MM.1S (cell line): ENCODE measurements around the gene SH3BP2.

Experiments used
- DNase-seq: peaks from one replicate; pipeline ENCODE4 v3.0.0-alpha.2; 2015
- H2AFZ ChIP-seq: fragments of 300-600 bp; sonication (generic); 2 replicates; pipeline ENCODE4 v1.6.0; 2016; ENCODE audit warnings: antibody characterized with exemption, low read length
- H3F3A ChIP-seq: fragments of 300-600 bp; sonication (generic); 2 replicates; pipeline ENCODE4 v1.6.1; 2016; ENCODE audit warnings: mild to moderate bottlenecking, antibody characterized with exemption, low read length, moderate library complexity, mixed read lengths; ENCODE audit not compliant: insufficient read depth
- H3K27ac ChIP-seq: fragments of 300-600 bp; sonication (generic); 2 replicates; pipeline ENCODE4 v1.5.1; 2016; ENCODE audit warnings: mild to moderate bottlenecking, low read length
- H3K27me3 ChIP-seq: fragments of 300-600 bp; sonication (generic); replicated peaks from 2 replicates; pipeline ENCODE4 v1.6.0; 2016; ENCODE audit warnings: low read length; ENCODE audit not compliant: insufficient read depth
- H3K36me3 ChIP-seq: fragments of 300-600 bp; sonication (generic); replicated peaks from 2 replicates; pipeline ENCODE4 v1.6.1; 2016; ENCODE audit warnings: mild to moderate bottlenecking, low read length, mixed read lengths; ENCODE audit not compliant: insufficient read depth
- H3K4me1 ChIP-seq: fragments of 300-600 bp; sonication (generic); 2 replicates; pipeline ENCODE4 v1.6.1; 2016; ENCODE audit warnings: low read length, mixed read lengths
- H3K4me2 ChIP-seq: fragments of 300-600 bp; sonication (generic); 2 replicates; pipeline ENCODE4 v1.6.0; 2016; ENCODE audit warnings: low read depth, low read length
- H3K4me3 ChIP-seq: fragments of 300-600 bp; sonication (generic); 2 replicates; pipeline ENCODE4 v1.5.1; 2016; ENCODE audit warnings: low read length, mixed read lengths
- H3K79me2 ChIP-seq: fragments of 300-600 bp; sonication (generic); 2 replicates; pipeline ENCODE4 v1.6.1; 2016; ENCODE audit warnings: mixed run types, low read length, mixed read lengths
- H3K9ac ChIP-seq: fragments of 300-600 bp; sonication (generic); 2 replicates; pipeline ENCODE4 v1.6.1; 2016; ENCODE audit warnings: low read length, mixed read lengths
- H3K9me2 ChIP-seq: fragments of 300-600 bp; sonication (generic); replicated peaks from 2 replicates; pipeline ENCODE4 v1.6.1; 2016; ENCODE audit warnings: mild to moderate bottlenecking, low read length, mixed read lengths; ENCODE audit not compliant: insufficient read depth
- H3K9me3 ChIP-seq: fragments of 300-600 bp; sonication (generic); replicated peaks from 2 replicates; pipeline ENCODE4 v1.6.1; 2016; ENCODE audit warnings: mild to moderate bottlenecking, low read length, mixed read lengths; ENCODE audit not compliant: insufficient read depth
- H4K20me1 ChIP-seq: fragments of 300-600 bp; sonication (generic); 2 replicates; pipeline ENCODE4 v1.6.1; 2016; ENCODE audit warnings: mild to moderate bottlenecking, low read length, moderate library complexity, mixed read lengths; ENCODE audit not compliant: insufficient read depth
- EZH2 ChIP-seq: fragments of 300-600 bp; sonication (generic); optimal IDR thresholded peaks from 2 replicates; pipeline ENCODE3; 2017; ENCODE audit warnings: low read depth, mild to moderate bottlenecking, antibody characterized with exemption, low read length, mixed read lengths
- EZH2phosphoT487 ChIP-seq: fragments of 300-600 bp; sonication (generic); IDR thresholded peaks from 2 replicates; pipeline ENCODE4 v1.6.1; 2018; ENCODE audit warnings: antibody characterized with exemption, low read length
- TF ChIP-seq, protein P1 (sequence below): fragments of 300-600 bp; sonication (generic); IDR thresholded peaks from 2 replicates; pipeline ENCODE4 v1.5.1; 2016; ENCODE audit warnings: antibody characterized with exemption, low read length, mixed read lengths

Gene SH3BP2

DNA sequence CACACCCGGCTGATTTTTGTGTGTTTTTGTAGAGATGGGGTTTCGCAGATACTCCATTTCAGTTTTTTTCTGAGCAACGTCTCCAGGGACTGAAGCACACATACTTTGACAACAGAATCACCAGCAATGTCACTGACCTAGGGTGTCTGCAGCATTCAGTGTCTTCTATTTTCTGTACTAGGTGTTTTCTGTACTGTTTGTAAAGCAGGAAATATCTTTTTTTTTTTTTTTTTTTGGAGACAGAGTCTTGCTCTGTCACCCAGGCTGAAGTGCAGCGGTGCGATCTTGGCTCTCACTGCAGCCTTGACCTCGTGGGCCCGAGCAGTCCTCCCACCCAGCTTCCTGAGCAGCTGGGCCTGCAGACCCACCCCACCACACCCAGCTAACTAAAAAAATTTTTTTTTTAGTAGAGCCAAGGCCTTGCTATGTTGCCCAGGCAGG lies 59.6 kb downstream of the SH3BP2 start:
- H3K4me2 ChIP-seq = no peak overlapping the region
- no peak overlapping the region for H3K4me3 ChIP-seq
- DNase-seq = no peak

GRCh38 chr4:2855584-2855983 lies 62.7 kb downstream of the SH3BP2 start:
- Histone ChIP-seq H3K9ac (no peak overlapping the region), H3K79me2 (peaks cover 94% of the 10 kb centered on the region), H3K36me3 (peaks cover 3% of the 10 kb centered on the region; the same call in 1 of the 2 replicates), H3K4me3 (no peak overlapping the region), H2AFZ (no peak overlapping the region), H3K9me2 (no peaks in the 10 kb centered on the region), H3K27ac (no peak overlapping the region), H3K4me2 (no peak overlapping the region), H4K20me1 (peaks cover 13% of the 10 kb centered on the region; the same call in 1 of the 2 replicates), H3F3A (peaks cover 3% of the 10 kb centered on the region; the same call in 1 of the 2 replicates), H3K9me3 (no peaks in the 10 kb centered on the region), H3K27me3 (no peaks in the 10 kb centered on the region), H3K4me1 (peaks cover 4% of the 10 kb centered on the region; the same call in 1 of the 2 replicates)
- no peak for TF ChIP-seq EZH2phosphoT487
- TF ChIP-seq, protein P1, sequence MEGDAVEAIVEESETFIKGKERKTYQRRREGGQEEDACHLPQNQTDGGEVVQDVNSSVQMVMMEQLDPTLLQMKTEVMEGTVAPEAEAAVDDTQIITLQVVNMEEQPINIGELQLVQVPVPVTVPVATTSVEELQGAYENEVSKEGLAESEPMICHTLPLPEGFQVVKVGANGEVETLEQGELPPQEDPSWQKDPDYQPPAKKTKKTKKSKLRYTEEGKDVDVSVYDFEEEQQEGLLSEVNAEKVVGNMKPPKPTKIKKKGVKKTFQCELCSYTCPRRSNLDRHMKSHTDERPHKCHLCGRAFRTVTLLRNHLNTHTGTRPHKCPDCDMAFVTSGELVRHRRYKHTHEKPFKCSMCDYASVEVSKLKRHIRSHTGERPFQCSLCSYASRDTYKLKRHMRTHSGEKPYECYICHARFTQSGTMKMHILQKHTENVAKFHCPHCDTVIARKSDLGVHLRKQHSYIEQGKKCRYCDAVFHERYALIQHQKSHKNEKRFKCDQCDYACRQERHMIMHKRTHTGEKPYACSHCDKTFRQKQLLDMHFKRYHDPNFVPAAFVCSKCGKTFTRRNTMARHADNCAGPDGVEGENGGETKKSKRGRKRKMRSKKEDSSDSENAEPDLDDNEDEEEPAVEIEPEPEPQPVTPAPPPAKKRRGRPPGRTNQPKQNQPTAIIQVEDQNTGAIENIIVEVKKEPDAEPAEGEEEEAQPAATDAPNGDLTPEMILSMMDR = no peak
- TF ChIP-seq EZH2 = no peak
- DNase-seq = no peak

More for the DNA sequence above, 59.6 kb downstream of the SH3BP2 start:
- Histone ChIP-seq H2AFZ (no peak overlapping the region), H3F3A (no peaks in the 10 kb centered on the region), H3K27ac (no peak overlapping the region), H3K36me3 (no peaks in the 10 kb centered on the region), H3K4me1 (no peaks in the 10 kb centered on the region), H3K79me2 (peaks cover 93% of the 10 kb centered on the region), H3K9ac (no peak overlapping the region), H3K9me2 (no peaks in the 10 kb centered on the region), H3K9me3 (no peaks in the 10 kb centered on the region), H4K20me1 (peaks cover 7% of the 10 kb centered on the region), H3K27me3 (no peaks in the 10 kb centered on the region)
- TF ChIP-seq EZH2phosphoT487 (no peak), EZH2 (no peak)
- TF ChIP-seq, protein P1 = no peak

GRCh38 chr4:2856266-2856665 lies 63.4 kb downstream of the SH3BP2 start:
- peaks cover 94% of the 10 kb centered on the region for H3K79me2 ChIP-seq
- TF ChIP-seq EZH2phosphoT487 = no peak
- TF ChIP-seq, protein P1 = no peak
- no peak for TF ChIP-seq EZH2
- peaks cover 3% of the 10 kb centered on the region; the same call in 1 of the 2 replicates for H3K36me3 ChIP-seq
- H3K27ac ChIP-seq = no peak overlapping the region
- H3K9me3 ChIP-seq = no peaks in the 10 kb centered on the region
- H3K4me1 ChIP-seq = peaks cover 5% of the 10 kb centered on the region; the same call in 1 of the 2 replicates
- H4K20me1 ChIP-seq = peaks cover 16% of the 10 kb centered on the region; the same call in 1 of the 2 replicates
- H3K9me2 ChIP-seq = no peaks in the 10 kb centered on the region
- no peak overlapping the region for H3K4me3 ChIP-seq
- no peak overlapping the region for H2AFZ ChIP-seq
- peaks cover 3% of the 10 kb centered on the region; the same call in 1 of the 2 replicates for H3F3A ChIP-seq
- no peak for DNase-seq
- H3K27me3 ChIP-seq = no peaks in the 10 kb centered on the region
- H3K4me2 ChIP-seq = no peak overlapping the region
- H3K9ac ChIP-seq = no peak overlapping the region
